ENCODE data around the gene BPIFB2. TPM values are rescaled to one million over a fixed set of nuclear protein-coding genes. Genes with fewer than 3 reads are reported as not detected.

BPIFB2 gene
- total RNA-seq, 2 experiments from 2014 or later, result not detected

DNA sequence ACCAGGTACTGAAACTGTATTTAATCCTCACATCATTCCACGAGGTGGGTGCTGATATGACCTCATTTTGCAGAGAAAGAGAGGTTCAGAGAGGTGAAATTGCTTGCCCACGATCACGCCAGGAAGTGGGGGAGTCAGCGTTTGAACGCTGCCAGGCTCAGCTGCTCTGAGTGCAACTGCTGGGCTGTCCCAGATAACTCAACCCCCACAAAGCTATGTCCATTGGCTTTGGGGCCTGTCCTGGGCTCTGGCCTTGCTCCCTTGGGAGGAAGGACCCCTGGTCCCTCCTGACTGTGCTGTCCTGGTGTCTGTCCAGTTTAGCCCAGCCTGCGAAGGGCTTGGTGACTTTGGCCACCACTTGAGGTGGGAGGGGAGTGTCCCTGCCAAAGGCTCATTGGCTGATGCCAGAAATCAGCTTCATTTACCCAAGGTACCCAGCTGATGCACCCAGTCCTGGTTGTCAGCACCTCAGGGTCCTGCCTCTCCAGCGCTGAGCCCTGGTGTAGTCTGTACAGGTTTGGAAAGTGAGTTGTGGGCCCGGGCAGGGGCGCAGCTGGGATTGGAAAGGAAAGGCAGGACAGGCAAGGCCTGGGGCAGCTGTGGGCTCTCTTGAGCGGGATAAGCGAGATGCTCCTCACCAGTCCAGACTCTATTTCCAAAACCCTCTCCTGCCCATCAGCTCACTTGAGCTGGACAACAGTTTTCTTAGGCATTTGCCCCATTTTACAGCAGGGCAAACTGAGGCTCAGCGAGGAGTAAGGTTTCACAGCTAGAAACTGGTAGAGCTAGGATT lies 41.7 kb upstream of the BPIFB2 start:
- intact Hi-C loops (cut with DNase I, micrococcal nuclease), result loop anchor here in 1 of 2 experiments (5.0 to 10.0 kb wide), 3 partner anchors 223 to 758 kb away; partner anchors contain the start of genes COMMD7, PLAGL2 and POFUT1
- CTCF ChIA-PET, result interaction anchor here (0.7 to 1.8 kb wide), 5 partner anchors 8 to 468 kb away, joined by 3 to 14 read pairs (median 3); no protein-coding TSS in a partner anchor
- no peaks in the 10 kb centered on the region for H3K9me3 Mint-ChIP-seq (ENCODE audit: low read depth)
- POLR2A ChIA-PET, result interaction anchor here (0.6 to 0.9 kb wide), 2 partner anchors 10 to 16 kb away, joined by 3 read pairs; no protein-coding TSS in a partner anchor
- peaks cover 19% of the 10 kb centered on the region for H3K4me1 Mint-ChIP-seq
- no peaks in the 10 kb centered on the region for H3K27me3 Mint-ChIP-seq
- H3K27ac Mint-ChIP-seq, result peak overlapping the region; percentile 42
- peaks cover 2% of the 10 kb centered on the region for H3K36me3 Mint-ChIP-seq (ENCODE audit: low read depth)
- ATAC-seq, result no peak
- no peak overlapping the region for H3K4me3 Mint-ChIP-seq
- peak; percentile 57 for DNase-seq

DNA sequence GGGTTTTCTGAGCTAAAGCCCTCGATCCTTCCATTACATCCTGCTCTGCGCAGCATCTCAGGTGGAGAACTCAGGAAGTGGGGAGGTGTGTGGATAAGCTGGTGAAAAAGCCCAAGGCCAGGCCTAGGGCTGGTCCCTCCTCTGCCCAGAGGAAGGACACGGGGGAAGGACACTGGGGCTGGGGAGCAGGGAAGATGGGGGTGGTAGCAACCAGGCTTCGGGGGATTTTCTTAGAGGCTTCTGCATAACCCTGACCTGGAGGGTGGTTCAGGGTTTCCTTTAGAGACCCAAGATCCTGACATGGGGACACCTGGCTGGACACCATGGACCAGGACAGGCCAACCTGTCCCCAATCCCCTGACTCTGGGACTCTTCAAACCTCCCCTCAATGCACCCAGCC lies 41.1 kb upstream of the BPIFB2 start:
- intact Hi-C loops (cut with DNase I, micrococcal nuclease), result loop anchor here in 1 of 2 experiments (5.0 to 10.0 kb wide), 3 partner anchors 224 to 759 kb away; partner anchors contain the start of genes COMMD7, PLAGL2 and POFUT1
- DNase-seq, result no peak
- Mint-ChIP-seq H3K27me3 (no peaks in the 10 kb centered on the region), H3K9me3 (ENCODE audit: low read depth) (no peaks in the 10 kb centered on the region), H3K4me1 (peaks cover 18% of the 10 kb centered on the region), H3K36me3 (ENCODE audit: low read depth) (peaks cover 2% of the 10 kb centered on the region), H3K27ac (no peak overlapping the region), H3K4me3 (peak overlapping the region; percentile 53)
- ATAC-seq, result no peak
- ChIA-PET CTCF (interaction anchor here (0.7 to 1.8 kb wide), 4 partner anchors 12 to 467 kb away, joined by 3 to 14 read pairs (median 3); no protein-coding TSS in a partner anchor), POLR2A (interaction anchor here (0.6 kb wide), 2 partner anchors 10 to 154 kb away, joined by 3 read pairs; no protein-coding TSS in a partner anchor)

- peak overlapping the region; percentile 53 for H3K4me3 Mint-ChIP-seq
- no peaks in the 10 kb centered on the region for H3K9me3 Mint-ChIP-seq (ENCODE audit: low read depth)
- ATAC-seq, result peak; percentile 29
- peak; percentile 79 for DNase-seq
- peaks cover 2% of the 10 kb centered on the region for H3K36me3 Mint-ChIP-seq (ENCODE audit: low read depth)
- CTCF ChIA-PET, result interaction anchor here (0.6 to 1.8 kb wide), 6 partner anchors 9 to 466 kb away, joined by 3 to 14 read pairs (median 5); partner anchors contain the start of gene SUN5
- intact Hi-C loops (cut with DNase I, micrococcal nuclease), result loop anchor here in 1 of 2 experiments (1.0 to 10.0 kb wide), 4 partner anchors 21 to 760 kb away; partner anchors contain the start of genes COMMD7, PLAGL2 and POFUT1
- H3K4me1 Mint-ChIP-seq, result peaks cover 14% of the 10 kb centered on the region
- no peaks in the 10 kb centered on the region for H3K27me3 Mint-ChIP-seq
- POLR2A ChIA-PET, result interaction anchor here (0.6 to 1.2 kb wide), 2 partner anchors 153 to 690 kb away, joined by 3 read pairs; no protein-coding TSS in a partner anchor
- H3K27ac Mint-ChIP-seq, result no peak overlapping the region
Observed at GRCh38 chr20:32966881-32967781, 40.4 kb upstream of the BPIFB2 start.

DNA sequence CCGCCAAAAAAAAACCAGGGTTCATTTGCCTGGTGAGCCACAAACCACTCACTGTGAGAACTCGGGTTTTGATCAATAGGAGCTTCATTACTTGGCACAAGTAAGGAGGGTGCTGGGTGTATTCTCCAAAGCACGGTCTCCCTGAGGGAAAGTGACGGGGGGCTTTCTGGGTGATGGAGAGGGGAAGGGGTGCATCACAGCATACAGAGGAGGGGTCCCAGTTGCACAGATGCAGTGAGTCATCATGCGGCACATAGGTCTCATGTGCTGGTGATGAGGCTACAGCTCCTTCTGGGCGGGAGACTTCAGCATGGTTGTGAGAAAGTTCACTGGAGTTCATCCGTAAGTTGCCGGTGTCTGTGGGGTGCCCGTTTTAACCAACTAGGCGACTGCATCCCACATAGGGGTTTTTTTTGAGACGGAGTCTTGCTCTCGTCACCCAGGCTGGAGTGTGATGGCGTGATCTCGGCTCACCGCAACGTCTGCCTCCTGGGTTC lies 39.5 kb upstream of the BPIFB2 start:
- intact Hi-C loops (cut with DNase I, micrococcal nuclease), result loop anchor here in 1 of 2 experiments (1.0 to 10.0 kb wide), 5 partner anchors 22 to 761 kb away; partner anchors contain the start of genes COMMD7, PLAGL2 and POFUT1
- Mint-ChIP-seq H3K27ac (no peak overlapping the region), H3K4me1 (peaks cover 17% of the 10 kb centered on the region), H3K36me3 (ENCODE audit: low read depth) (peaks cover 4% of the 10 kb centered on the region), H3K27me3 (no peaks in the 10 kb centered on the region), H3K9me3 (ENCODE audit: low read depth) (no peaks in the 10 kb centered on the region), H3K4me3 (peak overlapping the region; percentile 53)
- peak; percentile 77 for DNase-seq
- POLR2A ChIA-PET, result interaction anchor here (0.5 to 1.2 kb wide), 2 partner anchors 23 to 691 kb away, joined by 3 read pairs; no protein-coding TSS in a partner anchor
- CTCF ChIA-PET, result interaction anchor here (0.6 to 1.4 kb wide), 5 partner anchors 10 to 769 kb away, joined by 3 to 13 read pairs (median 5); partner anchors contain the start of gene SUN5
- peak; percentile 31 for ATAC-seq

DNA sequence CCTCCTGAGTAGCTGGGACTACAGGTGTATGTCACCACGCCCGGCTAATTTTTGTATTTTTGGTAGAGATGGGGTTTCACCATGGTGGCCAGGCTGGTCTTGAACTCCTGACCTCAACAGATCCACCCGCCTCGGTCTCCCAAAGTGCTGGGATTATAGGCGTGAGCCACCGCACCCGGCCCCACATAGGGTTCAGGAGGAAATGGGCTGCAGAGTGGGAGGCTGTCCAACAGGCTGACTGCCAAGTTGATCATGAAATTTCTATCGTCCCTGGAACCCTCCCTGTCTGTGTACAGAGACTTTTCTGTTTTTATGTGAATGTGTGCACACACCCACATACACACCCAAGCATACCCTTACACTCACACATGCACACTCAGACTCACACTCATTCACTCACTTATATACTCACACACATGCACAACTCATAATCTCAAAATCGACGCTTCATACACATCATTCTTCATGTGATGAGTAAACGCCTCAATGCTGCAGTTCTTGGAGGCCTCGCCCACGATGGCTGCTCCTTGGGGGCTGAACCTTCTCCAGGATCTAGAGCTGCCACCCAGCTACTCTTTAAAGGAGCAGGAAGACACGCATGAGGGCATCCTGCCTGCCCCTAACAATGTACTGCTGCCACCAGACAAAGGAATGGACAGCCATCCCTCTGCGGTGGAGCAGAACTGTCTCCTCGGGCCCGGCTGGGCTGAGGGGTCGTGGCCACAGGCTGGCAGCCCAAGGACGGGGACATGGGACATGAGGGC lies 38.8 kb upstream of the BPIFB2 start:
- no peak overlapping the region for H3K4me3 Mint-ChIP-seq
- H3K27ac Mint-ChIP-seq, result no peak overlapping the region

GRCh38 chr20:32969356-32970114 lies 38.0 kb upstream of the BPIFB2 start:
- Mint-ChIP-seq H3K9me3 (ENCODE audit: low read depth) (no peaks in the 10 kb centered on the region), H3K27me3 (no peaks in the 10 kb centered on the region), H3K27ac (no peak overlapping the region), H3K4me1 (peaks cover 22% of the 10 kb centered on the region), H3K4me3 (no peak overlapping the region), H3K36me3 (ENCODE audit: low read depth) (peaks cover 5% of the 10 kb centered on the region)
- POLR2A ChIA-PET, result interaction anchor here (0.8 kb wide), 1 partner anchor 18 kb away, joined by 4 read pairs; no protein-coding TSS in a partner anchor
- ATAC-seq, result no peak
- intact Hi-C loops (cut with DNase I, micrococcal nuclease), result loop anchor here in 1 of 2 experiments (2.0 to 10.0 kb wide), 6 partner anchors 149 to 762 kb away; partner anchors contain the start of genes COMMD7, PLAGL2, POFUT1 and SNTA1
- CTCF ChIA-PET, result no interaction called here
- DNase-seq, result no peak

More for the DNA sequence above, 38.8 kb upstream of the BPIFB2 start:
- ATAC-seq (peak; percentile 42), DNase-seq (peak; percentile 81)
- CTCF ChIA-PET, result interaction anchor here (0.6 to 1.4 kb wide), 3 partner anchors 17 to 770 kb away, joined by 3 to 13 read pairs (median 3); no protein-coding TSS in a partner anchor
- no peaks in the 10 kb centered on the region for H3K9me3 Mint-ChIP-seq (ENCODE audit: low read depth)
- H3K4me1 Mint-ChIP-seq, result peaks cover 17% of the 10 kb centered on the region
- intact Hi-C loops (cut with DNase I, micrococcal nuclease), result loop anchor here in 1 of 2 experiments (2.0 to 10.0 kb wide), 4 partner anchors 148 to 761 kb away; partner anchors contain the start of genes COMMD7, PLAGL2 and POFUT1
- H3K27me3 Mint-ChIP-seq, result no peaks in the 10 kb centered on the region
- POLR2A ChIA-PET, result interaction anchor here (0.8 to 1.2 kb wide), 2 partner anchors 18 to 692 kb away, joined by 3 to 4 read pairs; no protein-coding TSS in a partner anchor
- H3K36me3 Mint-ChIP-seq (ENCODE audit: low read depth), result peaks cover 5% of the 10 kb centered on the region

- DNase-seq (no peak), ATAC-seq (no peak)
- H3K4me1 Mint-ChIP-seq, result peaks cover 30% of the 10 kb centered on the region
Observed at GRCh38 chr20:32970115-32970972, 37.2 kb upstream of the BPIFB2 start.

GRCh38 chr20:32970973-32971300 lies 36.6 kb upstream of the BPIFB2 start:
- H3K9me3 Mint-ChIP-seq (ENCODE audit: low read depth), result peaks cover 2% of the 10 kb centered on the region
- H3K4me1 Mint-ChIP-seq, result peaks cover 35% of the 10 kb centered on the region
- no peak overlapping the region for H3K27ac Mint-ChIP-seq
- H3K27me3 Mint-ChIP-seq, result no peaks in the 10 kb centered on the region
- ChIA-PET POLR2A (interaction anchor here (0.7 kb wide), 1 partner anchor 26 kb away, joined by 3 read pairs; no protein-coding TSS in a partner anchor), CTCF (interaction anchor here (0.5 to 1.7 kb wide), 2 partner anchors 10 to 39 kb away, joined by 4 read pairs; no protein-coding TSS in a partner anchor)
- intact Hi-C loops (cut with DNase I, micrococcal nuclease), result loop anchor here in 1 of 2 experiments (5.0 kb wide), 2 partner anchors 434 to 471 kb away; partner anchors contain the start of gene SNTA1
- ATAC-seq (no peak), DNase-seq (no peak)
- no peak overlapping the region for H3K4me3 Mint-ChIP-seq
- peaks cover 7% of the 10 kb centered on the region for H3K36me3 Mint-ChIP-seq (ENCODE audit: low read depth)

More at GRCh38 chr20:32970115-32970972, 37.2 kb upstream of the BPIFB2 start:
- Mint-ChIP-seq H3K36me3 (ENCODE audit: low read depth) (peaks cover 7% of the 10 kb centered on the region), H3K27me3 (no peaks in the 10 kb centered on the region), H3K9me3 (ENCODE audit: low read depth) (no peaks in the 10 kb centered on the region), H3K27ac (no peak overlapping the region), H3K4me3 (no peak overlapping the region)
- CTCF ChIA-PET, result interaction anchor here (0.5 to 0.7 kb wide), 2 partner anchors 13 to 40 kb away, joined by 4 read pairs; no protein-coding TSS in a partner anchor
- POLR2A ChIA-PET, result interaction anchor here (0.6 to 0.7 kb wide), 2 partner anchors 25 to 681 kb away, joined by 3 read pairs; no protein-coding TSS in a partner anchor
- intact Hi-C loops (cut with DNase I, micrococcal nuclease), result loop anchor here in 1 of 2 experiments (5.0 kb wide), 2 partner anchors 433 to 472 kb away; partner anchors contain the start of gene SNTA1

Measured in activated CD4-positive, alpha-beta T cell treated with anti-CD3 and anti-CD28 coated beads for 36 hours (primary cell).